Gastroesophageal sphincter (tissue), 4 donors: ENCODE measurements around the gene NUP210. TPM values are rescaled to one million over a fixed set of nuclear protein-coding genes. Genes with fewer than 3 reads are reported as not detected.

ENCODE experiments used
- ATAC-seq: fragments of 150-250 bp; one replicate; pipeline ENCODE4 v1.9.1; 2016; ENCODE audit warnings: mild to moderate bottlenecking, moderate library complexity
- H3K27ac ChIP-seq, 4 donors: fragments of 200-600 bp; sonication (generic) in 3 of 4; 1 replicate in 3 of 4; 2 replicates in 1 of 4; pipeline ENCODE4 v1.5.1; 2016 to 2019
- H3K27me3 ChIP-seq: fragments of 200-600 bp; sonication (generic); one replicate; pipeline ENCODE4 v1.5.1; 2019
- H3K36me3 ChIP-seq, 2 donors: fragments of 200-600 bp; sonication (generic); one replicate each; pipeline ENCODE4 v1.5.1; 2019; ENCODE audit warnings: control low read depth in 1 of 2
- H3K4me1 ChIP-seq, 3 donors: fragments of 200-600 bp; sonication (generic); 1 replicate in 2 of 3; 2 replicates in 1 of 3; pipeline ENCODE4 v1.5.1; 2016 to 2019; ENCODE audit warnings: control low read depth in 2 of 3
- H3K4me3 ChIP-seq, 2 donors: fragments of 200-600 bp; sonication (generic); one replicate each; pipeline ENCODE4 v1.5.1; 2019; ENCODE audit warnings: mild to moderate bottlenecking in 1 of 2, moderate library complexity in 1 of 2
- H3K9me3 ChIP-seq, 3 donors: fragments of 200-600 bp; sonication (generic); one replicate each; pipeline ENCODE4 v1.5.1; 2017 to 2019; ENCODE audit warnings: control low read depth in 2 of 3
- EP300 ChIP-seq: sonication (generic); formaldehyde crosslinking; IDR thresholded peaks from one replicate; pipeline ENCODE4 v1.6.1; 2017; ENCODE audit warnings: antibody characterized with exemption, mild to moderate bottlenecking
- POLR2A ChIP-seq, 2 donors: fragments of 450-650 bp; IDR thresholded peaks; one replicate each; pipeline ENCODE4 v1.6.1; 2017; ENCODE audit warnings: antibody characterized with exemption in 2 of 2, mild to moderate bottlenecking in 2 of 2, moderate library complexity in 1 of 2
- POLR2AphosphoS5 ChIP-seq: sonication (generic); formaldehyde crosslinking; IDR thresholded peaks from one replicate; pipeline ENCODE4 v1.6.1; 2017; ENCODE audit warnings: antibody characterized with exemption
- whole genome bisulfite sequencing, 2 donors: methylation state at CpG; one replicate each; pipeline ENCODE4 v1.1.5; 2018; ENCODE audit warnings: low coverage in 1 of 2; 5-methylcytosine and 5-hydroxymethylcytosine counted together
- total RNA-seq, 4 donors: library from RNA; depleted of rRNA; stranded (reverse); fragments of >200 nt; gene quantifications; one replicate each; pipeline ENCODE4 v1.1.0, GENCODE V29; 2016
- TF ChIP-seq, protein P1 (sequence below), 4 experiments: fragments of 200-600 bp in 2 of 4; fragments of 450-650 bp in 2 of 4; sonication (generic) in 1 of 4; IDR thresholded peaks; one replicate each; pipeline ENCODE4 v1.5.1; 2017 to 2019; ENCODE audit warnings: antibody characterized with exemption in 4 of 4, mild to moderate bottlenecking in 2 of 4, moderate library complexity in 2 of 4

Gene NUP210
- total RNA-seq, 4 donors from 2014 or later: 3.0 to 6.2 (median 4.5) TPM

DNA sequence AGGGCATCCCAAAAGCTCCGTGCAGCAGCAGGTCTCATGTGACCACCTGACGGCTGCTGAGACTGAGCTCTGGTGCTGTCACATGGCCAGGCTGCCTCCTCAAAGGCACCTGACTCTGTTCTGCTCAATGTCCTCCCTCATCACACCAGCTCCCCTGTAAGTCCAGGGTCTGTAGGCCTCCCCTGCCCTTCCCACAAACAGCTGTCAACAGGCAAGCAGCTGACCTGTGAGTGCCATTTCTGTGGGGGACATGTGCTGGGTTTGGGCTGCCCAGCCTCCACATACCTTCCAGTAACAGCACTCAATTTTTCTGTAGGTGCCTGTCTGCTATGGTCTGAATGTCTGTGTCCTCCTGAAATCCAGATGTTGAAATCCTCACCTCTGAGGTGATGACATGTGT is 11.2 kb downstream of the NUP210 start:
- no peak for ATAC-seq
- Histone ChIP-seq H3K27me3 (no peaks in the 10 kb centered on the region), H3K36me3 (no peaks in the 10 kb centered on the region), H3K4me3 (no peak overlapping the region), H3K9me3 (peaks cover 0 to 19% (median 0%) of the 10 kb centered on the region in 3 donors), H3K4me1 (no peaks in the 10 kb centered on the region), H3K27ac (no peak overlapping the region)
- TF ChIP-seq EP300 (no peak), POLR2AphosphoS5 (no peak), POLR2A (IDR thresholded peaks at IDR 0.05) (no peak)
- TF ChIP-seq, protein P1, sequence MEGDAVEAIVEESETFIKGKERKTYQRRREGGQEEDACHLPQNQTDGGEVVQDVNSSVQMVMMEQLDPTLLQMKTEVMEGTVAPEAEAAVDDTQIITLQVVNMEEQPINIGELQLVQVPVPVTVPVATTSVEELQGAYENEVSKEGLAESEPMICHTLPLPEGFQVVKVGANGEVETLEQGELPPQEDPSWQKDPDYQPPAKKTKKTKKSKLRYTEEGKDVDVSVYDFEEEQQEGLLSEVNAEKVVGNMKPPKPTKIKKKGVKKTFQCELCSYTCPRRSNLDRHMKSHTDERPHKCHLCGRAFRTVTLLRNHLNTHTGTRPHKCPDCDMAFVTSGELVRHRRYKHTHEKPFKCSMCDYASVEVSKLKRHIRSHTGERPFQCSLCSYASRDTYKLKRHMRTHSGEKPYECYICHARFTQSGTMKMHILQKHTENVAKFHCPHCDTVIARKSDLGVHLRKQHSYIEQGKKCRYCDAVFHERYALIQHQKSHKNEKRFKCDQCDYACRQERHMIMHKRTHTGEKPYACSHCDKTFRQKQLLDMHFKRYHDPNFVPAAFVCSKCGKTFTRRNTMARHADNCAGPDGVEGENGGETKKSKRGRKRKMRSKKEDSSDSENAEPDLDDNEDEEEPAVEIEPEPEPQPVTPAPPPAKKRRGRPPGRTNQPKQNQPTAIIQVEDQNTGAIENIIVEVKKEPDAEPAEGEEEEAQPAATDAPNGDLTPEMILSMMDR (IDR thresholded peaks at IDR 0.05): no peak
- 59 to 92% methylated on average over 2 of the region's 2 CpGs for WGBS, 2 donors

DNA sequence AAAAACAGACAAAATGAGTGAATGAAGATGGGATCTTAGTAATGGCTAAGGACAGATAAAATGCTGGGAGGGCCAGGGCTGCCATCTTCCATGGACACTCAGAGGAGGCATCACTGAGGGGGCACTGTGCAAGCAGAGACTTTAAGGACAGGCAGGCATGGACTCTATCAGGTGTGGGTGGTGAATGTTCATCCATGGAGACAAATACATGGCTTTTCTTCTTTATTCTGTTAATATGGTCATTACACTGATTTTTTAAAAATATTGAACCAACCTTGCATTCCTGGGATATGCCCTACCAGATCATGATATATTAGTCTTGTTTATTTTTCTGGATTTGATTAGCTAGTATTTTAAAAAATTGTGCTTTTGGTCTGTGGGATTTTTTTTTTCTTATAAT is 12.2 kb downstream of the NUP210 start:
- no peak overlapping the region for H3K27ac ChIP-seq
- H3K9me3 ChIP-seq: peaks cover 0 to 28% (median 0%) of the 10 kb centered on the region in 3 donors
- no peak overlapping the region for H3K4me3 ChIP-seq
- H3K4me1 ChIP-seq: no peaks in the 10 kb centered on the region
- TF ChIP-seq EP300 (no peak), POLR2AphosphoS5 (no peak)
- TF ChIP-seq, protein P1 (IDR thresholded peaks at IDR 0.05): no peak
- no peaks in the 10 kb centered on the region for H3K27me3 ChIP-seq
- no peaks in the 10 kb centered on the region for H3K36me3 ChIP-seq
- ATAC-seq: no peak

DNA sequence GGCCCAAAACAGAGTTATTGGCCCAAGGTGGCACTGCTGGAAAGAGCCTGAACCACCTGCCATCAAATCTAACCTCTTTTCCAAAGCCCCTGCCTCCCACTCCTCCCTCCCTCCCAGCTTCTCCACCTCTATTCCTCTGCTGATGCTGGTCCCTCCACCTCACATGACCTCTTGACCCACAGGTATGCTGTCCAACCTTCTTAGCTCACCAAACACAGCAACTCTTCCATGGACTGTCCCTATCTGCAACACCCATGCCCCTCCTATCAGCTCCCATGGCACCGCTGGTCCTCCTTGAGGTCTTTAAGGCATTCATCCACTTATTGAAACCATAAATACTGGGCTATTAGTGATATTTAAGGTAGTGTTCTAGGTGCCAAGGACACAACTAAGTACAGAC is 12.6 kb downstream of the NUP210 start:
- 100% methylated on average over 1 of the region's 1 CpG for WGBS, 2 donors
- H3K9me3 ChIP-seq: peaks cover 0 to 29% (median 0%) of the 10 kb centered on the region in 3 donors
- H3K4me1 ChIP-seq: no peaks in the 10 kb centered on the region
- no peak for ATAC-seq
- no peak for TF ChIP-seq POLR2A (IDR thresholded peaks at IDR 0.05)
- TF ChIP-seq POLR2AphosphoS5: no peak
- no peak for TF ChIP-seq EP300
- TF ChIP-seq, protein P1 (IDR thresholded peaks at IDR 0.05): no peak
- no peaks in the 10 kb centered on the region for H3K27me3 ChIP-seq
- no peaks in the 10 kb centered on the region for H3K36me3 ChIP-seq
- H3K4me3 ChIP-seq: no peak overlapping the region
- no peak overlapping the region for H3K27ac ChIP-seq

DNA sequence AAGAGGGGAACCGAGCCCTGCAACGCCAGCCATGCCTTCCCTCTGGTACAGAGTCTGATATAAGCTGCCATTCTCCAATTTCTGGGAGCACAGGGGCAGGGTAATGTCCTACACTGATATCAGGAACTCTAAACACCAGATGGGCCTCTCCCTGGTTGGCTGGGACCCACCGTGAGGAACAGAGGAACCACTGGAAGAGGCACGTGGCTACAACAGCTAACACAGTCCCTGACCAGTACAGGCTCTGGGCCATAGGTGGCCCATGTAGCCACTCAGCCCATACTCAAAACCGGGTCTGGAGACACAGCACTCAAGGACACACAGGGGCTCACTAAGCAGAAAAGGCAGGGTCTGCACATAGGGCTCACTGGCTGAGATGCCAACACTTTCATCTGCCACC is 13.9 kb downstream of the NUP210 start:
- Histone ChIP-seq H3K4me1 (no peaks in the 10 kb centered on the region), H3K27ac (no peak overlapping the region), H3K9me3 (peaks cover 0 to 29% (median 0%) of the 10 kb centered on the region in 3 donors), H3K27me3 (no peaks in the 10 kb centered on the region), H3K36me3 (no peaks in the 10 kb centered on the region), H3K4me3 (no peak overlapping the region)
- no peak for TF ChIP-seq POLR2A (IDR thresholded peaks at IDR 0.05)
- TF ChIP-seq EP300: no peak
- no peak for TF ChIP-seq POLR2AphosphoS5
- TF ChIP-seq, protein P1 (IDR thresholded peaks at IDR 0.05): no peak
- ATAC-seq: no peak
- 100% methylated on average over 2 of the region's 5 CpGs; no CpG with 5 or more reads in 1 of the 2 donors for WGBS, 2 donors

DNA sequence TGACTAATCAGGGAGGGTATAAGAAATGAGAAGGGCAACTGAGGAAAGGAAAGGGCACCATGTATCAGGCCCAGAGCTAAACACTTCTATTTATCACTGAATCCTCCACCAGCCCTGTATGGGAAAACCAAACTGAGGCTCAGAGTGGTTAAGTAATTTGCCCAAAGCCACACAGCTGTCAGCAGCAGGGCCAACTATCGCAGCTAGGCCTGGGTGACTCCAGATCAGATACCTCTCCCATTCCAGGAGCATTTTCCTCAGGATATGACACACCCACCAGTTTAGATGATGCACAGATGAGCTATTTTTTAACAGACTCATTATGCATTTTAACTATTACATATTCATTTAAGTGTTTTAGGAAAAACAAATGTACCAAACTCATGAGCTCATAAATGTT is 14.5 kb downstream of the NUP210 start:
- H3K4me3 ChIP-seq: no peak overlapping the region
- ATAC-seq: no peak
- peaks cover 0 to 29% (median 0%) of the 10 kb centered on the region in 3 donors for H3K9me3 ChIP-seq
- no peaks in the 10 kb centered on the region for H3K4me1 ChIP-seq
- TF ChIP-seq EP300 (no peak), POLR2A (IDR thresholded peaks at IDR 0.05) (no peak), POLR2AphosphoS5 (no peak)
- TF ChIP-seq, protein P1 (IDR thresholded peaks at IDR 0.05): no peak
- H3K27me3 ChIP-seq: no peaks in the 10 kb centered on the region
- no peaks in the 10 kb centered on the region for H3K36me3 ChIP-seq
- no peak overlapping the region for H3K27ac ChIP-seq
- WGBS, 2 donors: 90% methylated on average over 1 of the region's 1 CpG
